SKM-1 treated with dmso at 0.1 percent for 144 hours (cell line): ENCODE results near the gene ELP6.
"Not testable (repeated sequence)": the region's sequence is repeated elsewhere in the genome, so short reads cannot be mapped to it uniquely, and the experiment has no call there.

Experiments
- DNase-seq: peaks from one replicate; lab custom pipeline; 2025; ENCODE audit not compliant: unreplicated experiment; lab: John Stamatoyannopoulos, UW

ELP6 gene

GRCh38 chr3:47512416-47513124 lies 942 bp downstream of the ELP6 start:
- DNase-seq, result peak; percentile 16

DNA sequence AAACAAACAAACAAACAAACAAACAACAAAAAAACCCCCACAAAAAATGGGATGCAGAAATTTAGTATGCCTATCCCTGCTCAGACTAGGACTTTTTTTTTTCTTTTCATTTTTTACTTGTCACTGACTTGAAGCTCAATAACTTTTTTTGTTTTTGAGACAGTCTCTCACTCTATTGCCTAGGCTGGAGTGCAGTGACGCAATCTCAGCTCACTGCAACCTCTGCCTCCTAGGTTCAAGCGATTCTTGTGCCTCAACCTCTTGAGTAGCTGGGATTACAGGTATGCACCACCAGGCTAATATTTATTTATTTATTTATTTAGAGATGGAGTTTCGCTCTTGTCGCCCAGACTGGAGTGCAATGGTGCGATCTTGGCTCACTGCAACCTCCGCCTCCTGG lies 8.2 kb downstream of the ELP6 start:
- not testable (repeated sequence) for DNase-seq

- no peak for DNase-seq
Observed at GRCh38 chr3:47504113-47504512, 9.4 kb downstream of the ELP6 start.

DNA sequence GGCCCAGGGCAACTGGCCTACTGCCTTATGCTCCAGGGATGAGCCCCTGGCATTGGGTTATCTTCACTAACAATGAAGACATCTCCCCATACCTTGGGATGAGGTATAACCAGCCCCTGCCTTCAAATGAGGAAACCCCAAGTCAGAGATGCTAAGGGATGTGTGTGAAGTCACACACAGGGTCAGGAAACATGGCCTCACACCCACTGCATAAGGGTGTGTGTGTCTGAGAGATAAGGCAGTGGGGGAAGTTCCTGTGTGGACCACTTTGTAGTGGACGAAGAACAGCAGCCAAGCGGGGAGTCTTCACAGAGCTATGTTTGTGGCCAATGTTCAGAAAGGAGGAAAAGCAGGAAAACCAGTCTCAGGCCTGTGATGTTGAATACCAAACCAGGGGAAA lies 10.5 kb downstream of the ELP6 start:
- no peak for DNase-seq

DNA sequence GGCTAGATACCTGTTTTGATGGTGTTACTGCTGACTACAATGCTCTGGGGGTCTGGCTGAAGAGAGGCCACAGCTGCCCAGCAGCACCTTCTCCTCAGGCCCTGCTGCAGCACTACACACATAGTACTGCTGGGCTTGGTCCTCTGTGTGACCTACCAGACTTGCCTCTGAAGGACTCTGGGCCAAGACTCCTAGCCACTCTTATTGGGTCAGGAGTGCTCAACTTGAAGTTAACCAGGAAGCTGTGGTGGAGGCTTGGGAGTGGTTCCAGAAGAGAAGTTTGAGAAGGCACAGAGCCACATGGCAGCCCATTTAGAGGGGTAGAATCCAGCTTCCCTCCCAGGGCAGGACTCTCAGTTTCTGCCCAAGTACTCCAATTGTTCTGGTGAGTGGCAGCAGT lies 16.6 kb downstream of the ELP6 start:
- DNase-seq, result no peak

DNA sequence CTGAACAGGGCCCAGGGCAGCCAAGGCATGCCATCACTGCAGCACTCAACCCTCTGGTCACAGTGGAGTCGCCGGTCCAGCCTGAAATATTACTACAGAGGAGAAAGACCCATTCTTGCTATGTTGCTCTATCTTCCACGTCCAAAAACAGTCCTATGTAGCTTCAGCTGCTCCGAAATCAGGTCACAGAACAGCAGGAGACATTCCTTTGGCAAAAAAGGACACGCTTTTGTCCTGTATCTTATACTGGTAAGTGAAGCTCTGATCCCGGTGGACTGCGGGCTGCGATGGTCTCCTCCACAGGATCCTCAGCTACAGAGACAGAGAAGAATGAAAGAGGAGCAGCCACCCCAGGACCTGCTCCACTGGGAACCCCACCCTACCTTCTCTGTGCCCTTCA lies 17.6 kb downstream of the ELP6 start:
- no peak for DNase-seq

GRCh38 chr3:47495111-47495510 lies 18.4 kb downstream of the ELP6 start:
- no peak for DNase-seq

- DNase-seq, result no peak
Observed at GRCh38 chr3:47491777-47492176, 21.7 kb downstream of the ELP6 start.

GRCh38 chr3:47491186-47491585 lies 22.3 kb downstream of the ELP6 start:
- no peak for DNase-seq

DNA sequence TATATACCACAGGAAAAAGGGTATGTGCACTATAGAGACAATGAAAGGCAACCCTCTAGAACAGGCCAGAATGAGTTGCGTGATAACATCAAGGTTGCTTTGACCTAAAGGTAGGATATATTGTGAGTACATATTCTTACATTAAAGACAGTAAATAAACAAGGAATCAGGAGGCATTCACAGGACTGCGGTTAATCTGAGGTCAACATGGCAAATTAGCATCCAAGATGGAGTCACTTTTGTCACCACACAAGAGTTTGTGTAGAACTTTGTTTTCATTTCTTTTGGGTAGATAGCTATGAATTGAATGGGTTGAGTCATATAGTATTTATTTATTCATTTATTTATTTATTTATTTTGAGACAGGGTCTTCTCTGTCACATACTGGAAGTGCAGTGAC lies 26.2 kb downstream of the ELP6 start:
- DNase-seq, result no peak

DNA sequence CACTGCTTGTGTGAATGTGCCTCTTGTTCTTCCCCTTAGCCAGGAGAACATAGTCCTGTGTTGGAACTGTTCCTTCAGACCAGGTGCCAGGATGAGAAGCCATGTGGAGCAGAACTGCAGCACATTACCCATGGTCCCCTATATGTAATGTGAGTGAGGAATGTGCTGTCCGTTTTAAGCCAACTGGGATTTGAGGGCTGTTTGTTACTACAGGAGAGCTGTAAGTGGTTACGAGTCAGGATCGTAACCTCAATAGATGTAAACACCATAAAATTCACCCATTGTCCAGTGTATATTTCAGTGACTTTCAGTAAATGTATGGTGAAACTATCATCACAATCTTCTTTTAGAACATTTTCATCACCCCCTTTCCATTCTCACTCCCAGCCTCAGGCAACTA lies 27.7 kb downstream of the ELP6 start:
- DNase-seq, result no peak

DNA sequence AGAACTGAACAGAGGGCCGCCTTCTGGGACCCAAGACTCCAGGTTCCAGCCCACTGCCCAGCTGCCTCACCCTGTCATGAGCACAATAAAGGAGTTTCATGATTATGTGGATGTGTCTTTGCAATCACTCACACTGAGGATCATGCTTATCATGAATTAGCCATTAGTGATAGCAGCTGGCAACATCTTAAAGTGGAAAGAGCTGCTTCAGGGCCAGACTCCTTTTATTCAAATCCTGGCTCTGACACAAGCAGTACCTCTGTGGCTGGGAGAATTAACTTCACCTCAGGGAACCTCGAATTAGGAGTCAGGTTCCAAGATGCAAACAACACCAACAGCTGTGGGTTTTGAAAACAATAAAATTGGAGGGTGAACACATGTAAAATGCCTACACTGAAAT lies 31.1 kb downstream of the ELP6 start:
- no peak for DNase-seq

GRCh38 chr3:47481763-47482162 lies 31.7 kb downstream of the ELP6 start:
- not testable (repeated sequence) for DNase-seq

DNA sequence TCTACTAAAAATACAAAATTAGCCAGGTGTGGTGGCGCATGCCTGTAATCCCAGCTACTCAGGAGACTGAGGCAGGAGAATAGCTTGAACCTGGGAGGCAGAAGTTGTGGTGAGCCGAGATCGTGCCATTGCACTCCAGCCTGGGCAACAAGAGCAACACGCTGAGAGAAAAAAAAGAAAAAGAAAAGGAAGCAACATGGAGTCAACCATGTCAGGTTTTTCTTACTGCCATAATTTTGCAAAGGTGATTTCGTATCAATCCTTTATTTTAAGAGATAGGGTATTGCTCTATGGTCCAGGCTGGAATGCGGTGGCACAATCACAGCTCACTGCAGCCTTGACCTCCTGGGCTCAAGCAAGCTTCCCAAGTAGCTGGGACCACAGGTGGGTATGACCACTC lies 33.2 kb downstream of the ELP6 start:
- not testable (repeated sequence) for DNase-seq

GRCh38 chr3:47479826-47480160 lies 33.7 kb downstream of the ELP6 start:
- no peak for DNase-seq

GRCh38 chr3:47478022-47478421 lies 35.5 kb downstream of the ELP6 start:
- no peak for DNase-seq

DNA sequence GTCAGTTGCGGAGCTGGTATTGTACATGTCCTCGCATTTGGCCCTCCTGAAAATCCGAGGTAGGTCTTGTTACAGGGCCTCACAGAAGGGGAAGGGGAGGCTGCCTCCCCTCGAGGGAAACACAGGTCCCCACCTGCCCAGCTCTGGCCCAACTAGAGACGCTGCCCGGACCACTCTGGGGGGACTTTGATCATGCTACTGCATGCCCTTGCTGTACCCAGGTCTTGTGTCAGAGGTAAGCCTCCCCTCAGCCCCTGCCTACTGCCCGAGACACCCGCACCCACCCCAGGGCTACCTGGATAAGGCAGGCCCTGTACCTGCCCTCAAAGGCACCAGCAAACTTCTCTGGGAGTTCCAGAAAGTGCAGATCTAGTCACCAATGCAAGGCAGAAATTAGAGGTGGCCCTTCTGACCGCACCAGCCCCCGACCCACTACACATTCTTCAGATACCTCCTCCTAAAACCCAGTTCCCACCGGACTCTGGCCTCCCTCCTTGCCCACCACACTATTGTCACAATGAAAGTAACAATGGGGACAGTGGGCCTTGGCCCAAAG lies 36.8 kb downstream of the ELP6 start:
- no peak for DNase-seq

DNA sequence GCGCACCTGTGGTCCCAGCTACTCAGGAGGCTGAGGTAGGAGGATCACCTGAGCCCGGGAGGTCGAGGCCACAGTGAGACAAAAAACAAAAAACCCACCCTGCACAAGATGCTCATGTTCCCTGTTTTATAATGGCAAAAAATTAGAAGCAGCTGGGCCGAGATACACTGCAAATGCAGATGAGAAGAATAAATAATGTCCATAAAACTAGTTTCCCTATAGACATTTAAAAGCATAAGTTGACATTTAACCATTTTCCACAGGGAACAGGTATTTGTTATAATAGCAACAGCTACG lies 37.2 kb downstream of the ELP6 start:
- DNase-seq, result no peak

GRCh38 chr3:47475570-47476329 lies 37.8 kb downstream of the ELP6 start, which contains the start of gene SCAP:
Gene SCAP, minus strand, starts transcription at chr3:47475941. Its CDS starts 32,948 bp downstream, at chr3:47442993.
- DNase-seq, result peak; percentile 94

GRCh38 chr3:47475029-47475569 lies 38.4 kb downstream of the ELP6 start:
- DNase-seq, result no peak

DNA sequence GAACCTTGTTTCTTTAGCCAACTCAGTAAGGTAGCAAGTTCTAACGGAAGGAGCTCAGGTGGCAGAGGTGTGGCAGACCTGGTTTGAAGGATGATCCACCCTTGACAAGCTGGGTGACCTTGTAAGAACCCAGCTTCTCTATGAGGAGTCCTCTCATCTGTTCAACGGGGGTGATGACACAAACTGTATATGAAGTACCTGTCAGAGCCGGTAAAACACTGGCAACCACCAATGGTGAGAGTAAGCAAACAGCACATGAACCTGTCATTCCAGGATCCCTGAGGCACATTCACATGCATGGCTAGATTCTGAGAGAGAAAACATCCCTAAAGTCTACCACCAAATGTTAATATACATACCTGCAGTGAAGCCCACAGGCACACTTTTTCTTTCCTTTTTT lies 40.1 kb downstream of the ELP6 start:
- no peak for DNase-seq

DNA sequence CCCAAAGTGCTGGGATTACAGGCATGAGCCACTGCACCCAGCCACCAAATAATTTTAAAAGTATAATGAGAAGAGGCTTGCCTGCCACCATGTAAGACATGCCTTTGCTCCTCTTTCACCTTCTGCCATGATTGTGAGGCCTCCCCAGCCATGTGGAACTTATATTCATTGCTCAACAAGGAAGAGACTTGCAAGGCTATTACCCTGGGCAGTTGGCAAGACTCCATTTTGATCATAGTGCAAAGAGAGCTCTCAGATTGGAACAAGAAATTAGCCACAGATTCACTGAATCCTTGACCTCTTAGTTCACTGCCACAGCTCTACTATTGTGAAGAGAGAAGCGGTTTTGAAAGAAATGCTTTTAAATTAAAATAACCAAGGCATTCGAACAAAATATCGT lies 43.9 kb downstream of the ELP6 start:
- DNase-seq, result no peak
